Urinary bladder (tissue), 4 donors: ENCODE results near the gene PKN1. TPM values are rescaled to one million over a fixed set of nuclear protein-coding genes. Genes with fewer than 3 reads are reported as not detected.
A peak's percentile ranks its signal among the peaks of the same experiment; 100 is the strongest.
"Not testable (repeated sequence)": the region's sequence is repeated elsewhere in the genome, so short reads cannot be mapped to it uniquely, and the experiment has no call there.

ENCODE experiments used
- DNase-seq: peaks from one replicate; pipeline ENCODE4 v3.0.0-alpha.2; 2015; ENCODE audit errors: extremely low spot score
- H3K27ac ChIP-seq: one replicate; pipeline ENCODE4 v1.5.1; 2013; ENCODE audit warnings: low read depth, mild to moderate bottlenecking, moderate library complexity
- H3K36me3 ChIP-seq: one replicate; pipeline ENCODE4 v1.6.1; 2013; ENCODE audit warnings: mild to moderate bottlenecking, moderate library complexity; ENCODE audit not compliant: insufficient read depth
- H3K4me1 ChIP-seq: one replicate; pipeline ENCODE4 v1.6.1; 2013; ENCODE audit warnings: mild to moderate bottlenecking, moderate library complexity; ENCODE audit not compliant: insufficient read depth
- H3K4me3 ChIP-seq: one replicate; pipeline ENCODE4 v1.5.1; 2013; ENCODE audit warnings: low read depth, low read length
- WGBS: extraction: QIAGEN DNeasy Blood & Tissue Kit; methylation state at CpG from one replicate; pipeline ENCODE4 v1.1.7; 2013; 5-methylcytosine and 5-hydroxymethylcytosine counted together
- polyA plus RNA-seq: library from polyadenylated mRNA; stranded (reverse); fragments of 200-250 nt; gene quantifications from one replicate; pipeline ENCODE4 v1.2.3, GENCODE V29; 2013
- total RNA-seq: library from RNA; depleted of rRNA; stranded (reverse); fragments of >200 nt; gene quantifications from one replicate; pipeline ENCODE4 v1.2.3, GENCODE V29; 2014
- donor health status: healthy with polysubstance abuse.
- donor health status: healthy.

Gene PKN1
- total and polyA plus RNA-seq, 2 donors = 39.4 to 94.5 TPM

GRCh38 chr19:14482172-14482941 is 49.3 kb downstream of the PKN1 start:
- WGBS = 93% methylated on average over 18 of the region's 18 CpGs
- Histone ChIP-seq H3K4me3 (no peak overlapping the region), H3K27ac (no peak overlapping the region), H3K4me1 (no peaks in the 10 kb centered on the region), H3K36me3 (no peaks in the 10 kb centered on the region)
- DNase-seq = no peak

GRCh38 chr19:14487370-14488125 is 54.4 kb downstream of the PKN1 start:
- Histone ChIP-seq H3K4me3 (no peak overlapping the region), H3K36me3 (peaks cover 2% of the 10 kb centered on the region), H3K4me1 (no peaks in the 10 kb centered on the region), H3K27ac (no peak overlapping the region)
- WGBS = 92% methylated on average over 16 of the region's 16 CpGs
- DNase-seq = no peak

- Histone ChIP-seq H3K4me1 (no peaks in the 10 kb centered on the region), H3K27ac (no peak overlapping the region), H3K4me3 (no peak overlapping the region), H3K36me3 (peaks cover 2% of the 10 kb centered on the region)
- DNase-seq = no peak
- 81% methylated on average over 5 of the region's 5 CpGs for WGBS
Observed at GRCh38 chr19:14492756-14493337, 59.7 kb downstream of the PKN1 start.

GRCh38 chr19:14494411-14494810 is 61.3 kb downstream of the PKN1 start:
- Histone ChIP-seq H3K4me3 (no peak overlapping the region), H3K27ac (peak overlapping the region; percentile 11), H3K4me1 (no peaks in the 10 kb centered on the region), H3K36me3 (peaks cover 2% of the 10 kb centered on the region)
- WGBS = 77% methylated on average over 4 of the region's 4 CpGs
- no peak for DNase-seq

- peak overlapping the region; percentile 73 for H3K27ac ChIP-seq
- WGBS = 19% methylated on average over 14 of the region's 14 CpGs
- H3K4me3 ChIP-seq = peak overlapping the region; percentile 88
- H3K4me1 ChIP-seq = no peaks in the 10 kb centered on the region
- DNase-seq = no peak
- no peaks in the 10 kb centered on the region for H3K36me3 ChIP-seq
Observed at GRCh38 chr19:14494910-14495671, 62.0 kb downstream of the PKN1 start.

- under 1% methylated on average over 28 of the region's 28 CpGs for WGBS
- Histone ChIP-seq H3K36me3 (no peaks in the 10 kb centered on the region), H3K4me1 (no peaks in the 10 kb centered on the region), H3K27ac (peak overlapping the region; percentile 73), H3K4me3 (peak overlapping the region; percentile 88)
- DNase-seq = no peak
Observed at GRCh38 chr19:14495672-14496028, 62.5 kb downstream of the PKN1 start.

- peak; percentile 95 for DNase-seq
- peak within 1 kb of the TSS; percentile 88 for H3K4me3 ChIP-seq
- 2% methylated on average over 71 of the region's 71 CpGs for WGBS
- H3K36me3 ChIP-seq = no peaks in the 10 kb centered on the region
- H3K27ac ChIP-seq = peak within 1 kb of the TSS; percentile 73
- H3K4me1 ChIP-seq = no peaks in the 10 kb centered on the region
Observed at GRCh38 chr19:14496029-14496833, 63.1 kb downstream of the PKN1 start, which contains the start of gene GIPC1. TSS of gene GIPC1 (minus strand) at chr19:14496127. CDS start at chr19:14482976, 13,151 bp downstream.

- H3K4me3 ChIP-seq = no peak overlapping the region
- DNase-seq = no peak
- WGBS = 34% methylated on average over 7 of the region's 7 CpGs
- no peak overlapping the region for H3K27ac ChIP-seq
- H3K4me1 ChIP-seq = no peaks in the 10 kb centered on the region
- no peaks in the 10 kb centered on the region for H3K36me3 ChIP-seq
Observed at GRCh38 chr19:14496834-14497227, 63.7 kb downstream of the PKN1 start.

- H3K27ac ChIP-seq = no peak overlapping the region
- H3K4me3 ChIP-seq = no peak overlapping the region
- H3K4me1 ChIP-seq = no peaks in the 10 kb centered on the region
- DNase-seq = no peak
- WGBS = 50% methylated on average over 6 of the region's 6 CpGs
- no peaks in the 10 kb centered on the region for H3K36me3 ChIP-seq
Observed at GRCh38 chr19:14497228-14497921, 64.3 kb downstream of the PKN1 start.

- DNase-seq = no peak
- Histone ChIP-seq H3K27ac (no peak overlapping the region), H3K36me3 (no peaks in the 10 kb centered on the region), H3K4me3 (no peak overlapping the region), H3K4me1 (no peaks in the 10 kb centered on the region)
- WGBS = 76% methylated on average over 11 of the region's 11 CpGs
Observed at GRCh38 chr19:14502334-14503092, 69.4 kb downstream of the PKN1 start.

GRCh38 chr19:14503285-14503684 is 70.2 kb downstream of the PKN1 start:
- H3K27ac ChIP-seq = no peak overlapping the region
- H3K4me1 ChIP-seq = no peaks in the 10 kb centered on the region
- no peak for DNase-seq
- H3K4me3 ChIP-seq = no peak overlapping the region
- H3K36me3 ChIP-seq = no peaks in the 10 kb centered on the region
- WGBS = 69% methylated on average over 1 of the region's 1 CpG

- WGBS = 91% methylated on average over 8 of the region's 8 CpGs
- H3K36me3 ChIP-seq = not testable (repeated sequence)
Observed at GRCh38 chr19:14504575-14504974, 71.5 kb downstream of the PKN1 start.

More at GRCh38 chr19:14504575-14504974, 71.5 kb downstream of the PKN1 start:
- H3K27ac ChIP-seq, H3K4me3 ChIP-seq, DNase-seq, H3K4me1 ChIP-seq: not testable (repeated sequence)
